GM21526 (cell line): ENCODE data around the gene RTKN.

Source experiments
- ATAC-seq: cut with Tn5 transposase; IDR thresholded peaks from one replicate; pipeline ENCODE4 v1.9.1; 2021; ENCODE audit warnings: moderate library complexity; ENCODE audit not compliant: unreplicated experiment, low FRiP score

Gene RTKN

GRCh38 chr2:74419345-74419744, 22.4 kb downstream of the RTKN start:
- ATAC-seq: no peak

- ATAC-seq: no peak
Measured at GRCh38 chr2:74418312-74418711, 23.4 kb downstream of the RTKN start.

- ATAC-seq: no peak
Measured at GRCh38 chr2:74417763-74418162, 24.0 kb downstream of the RTKN start.

GRCh38 chr2:74417197-74417596, 24.5 kb downstream of the RTKN start:
- ATAC-seq: no peak

- no peak for ATAC-seq
Measured at GRCh38 chr2:74416778-74417177, 25.0 kb downstream of the RTKN start.

- ATAC-seq: no peak
Measured at GRCh38 chr2:74415762-74416395, 25.9 kb downstream of the RTKN start.

GRCh38 chr2:74414881-74415761, 26.6 kb downstream of the RTKN start:
- ATAC-seq: no peak

- ATAC-seq: no peak
Measured at GRCh38 chr2:74414441-74414840, 27.3 kb downstream of the RTKN start.

GRCh38 chr2:74413001-74413698, 28.6 kb downstream of the RTKN start:
- ATAC-seq: no peak

- ATAC-seq: no peak
Measured at GRCh38 chr2:74407682-74408081, 34.1 kb downstream of the RTKN start.

- ATAC-seq: no peak
Measured at GRCh38 chr2:74406035-74406434, 35.7 kb downstream of the RTKN start.

- no peak for ATAC-seq
Measured at GRCh38 chr2:74401891-74402290, 39.8 kb downstream of the RTKN start.

- ATAC-seq: no peak
Measured at GRCh38 chr2:74399785-74400184, 42.0 kb downstream of the RTKN start.

- ATAC-seq: no peak
Measured at GRCh38 chr2:74396149-74396548, 45.6 kb downstream of the RTKN start.

- no peak for ATAC-seq
Measured at GRCh38 chr2:74393525-74393924, 48.2 kb downstream of the RTKN start.

GRCh38 chr2:74392449-74392743, 49.3 kb downstream of the RTKN start:
- ATAC-seq: no peak

GRCh38 chr2:74391580-74392448, 49.9 kb downstream of the RTKN start:
- ATAC-seq: peak; percentile 63

GRCh38 chr2:74391209-74391579, 50.5 kb downstream of the RTKN start:
- ATAC-seq: peak; percentile 29

GRCh38 chr2:74390606-74391005, 51.1 kb downstream of the RTKN start:
- ATAC-seq: no peak

GRCh38 chr2:74387346-74387745, 54.4 kb downstream of the RTKN start:
- ATAC-seq: no peak

GRCh38 chr2:74385396-74385795, 56.3 kb downstream of the RTKN start:
- no peak for ATAC-seq
